ENCODE results near the gene SCAF1.

Gene SCAF1

GRCh38 chr19:49692147-49692506, 50.1 kb downstream of the SCAF1 start:
- TF ChIP-seq CTCF (conservative IDR thresholded peaks at IDR 0.05): no peak
- no peak overlapping the region for H3K27ac ChIP-seq

- no peak for TF ChIP-seq CTCF (conservative IDR thresholded peaks at IDR 0.05)
- H3K27ac ChIP-seq: no peak overlapping the region
Measured at GRCh38 chr19:49696115-49696514, 54.1 kb downstream of the SCAF1 start.

GRCh38 chr19:49696865-49697264, 54.9 kb downstream of the SCAF1 start:
- H3K27ac ChIP-seq: no peak overlapping the region
- TF ChIP-seq CTCF (conservative IDR thresholded peaks at IDR 0.05): no peak

GRCh38 chr19:49699364-49699763, 57.4 kb downstream of the SCAF1 start:
- no peak for TF ChIP-seq CTCF (conservative IDR thresholded peaks at IDR 0.05)
- H3K27ac ChIP-seq: no peak overlapping the region

- H3K27ac ChIP-seq: no peak overlapping the region
- TF ChIP-seq CTCF (conservative IDR thresholded peaks at IDR 0.05): no peak
Measured at GRCh38 chr19:49700563-49700962, 58.6 kb downstream of the SCAF1 start.

GRCh38 chr19:49701271-49701786, 59.3 kb downstream of the SCAF1 start:
- peak; percentile 49 for TF ChIP-seq CTCF (conservative IDR thresholded peaks at IDR 0.05)
- H3K27ac ChIP-seq: no peak overlapping the region

GRCh38 chr19:49704888-49705642, 63.1 kb downstream of the SCAF1 start:
- TF ChIP-seq CTCF (conservative IDR thresholded peaks at IDR 0.05): no peak
- H3K27ac ChIP-seq: no peak overlapping the region

Measured in VCaP (cell line).